Measurements from ENCODE around the gene FAM107B.

DNA sequence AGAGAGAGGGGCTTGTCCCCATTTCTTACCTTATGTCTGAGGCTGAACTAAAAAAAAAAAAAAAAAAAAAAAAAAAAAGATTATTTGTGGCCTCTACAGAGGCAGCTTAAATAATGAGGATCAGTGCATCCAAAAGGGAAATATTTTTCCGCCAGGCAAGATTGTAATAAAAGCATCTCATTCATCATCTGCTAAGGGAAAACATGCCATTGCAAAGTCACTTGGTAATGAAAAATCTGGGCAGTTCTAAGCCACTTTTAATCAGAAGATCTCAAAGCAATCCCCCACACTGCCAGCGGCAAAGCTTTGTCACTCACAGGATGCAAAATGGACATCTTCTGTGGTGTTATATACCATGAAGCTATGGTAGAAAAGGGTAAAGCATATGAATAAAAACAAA is 3.8 kb downstream of the FAM107B start:
- TF ChIP-seq CTCF (conservative IDR thresholded peaks at IDR 0.05), result no peak
- TF ChIP-seq EZH2 (IDR thresholded peaks at IDR 0.05; ENCODE audit: low read depth), result no peak

Data from PC-9 (cell line).